Cardiac septum (tissue), 1 donor: Measurements from ENCODE around the gene ECI2. TPM values are rescaled to one million over a fixed set of nuclear protein-coding genes. Genes with fewer than 3 reads are reported as not detected.
A peak's percentile ranks its signal among the peaks of the same experiment; 100 is the strongest.

Source experiments
- DNase-seq: peaks from one replicate; pipeline ENCODE4 v3.0.0-alpha.2; 2020; ENCODE audit warnings: low spot score
- intact Hi-C: fragments of 100-400 bp; cut with DNase I; formaldehyde crosslinking; loops from one replicate; pipeline ENCODE4 v1.14.0; 2022
- total RNA-seq: library from RNA; stranded (reverse); fragmentation: NEBNext Ultra II Directional; extraction: Animal tissue kit (Norgen Biotek cat#: 25700); gene quantifications from one replicate; pipeline ENCODE4 v1.2.1, GENCODE V29; 2021
- donor health status: DM: no; HTN: no; CAD: no.

ECI2 gene
- total RNA-seq, 1 donor from 2014 or later: 123 TPM

DNA sequence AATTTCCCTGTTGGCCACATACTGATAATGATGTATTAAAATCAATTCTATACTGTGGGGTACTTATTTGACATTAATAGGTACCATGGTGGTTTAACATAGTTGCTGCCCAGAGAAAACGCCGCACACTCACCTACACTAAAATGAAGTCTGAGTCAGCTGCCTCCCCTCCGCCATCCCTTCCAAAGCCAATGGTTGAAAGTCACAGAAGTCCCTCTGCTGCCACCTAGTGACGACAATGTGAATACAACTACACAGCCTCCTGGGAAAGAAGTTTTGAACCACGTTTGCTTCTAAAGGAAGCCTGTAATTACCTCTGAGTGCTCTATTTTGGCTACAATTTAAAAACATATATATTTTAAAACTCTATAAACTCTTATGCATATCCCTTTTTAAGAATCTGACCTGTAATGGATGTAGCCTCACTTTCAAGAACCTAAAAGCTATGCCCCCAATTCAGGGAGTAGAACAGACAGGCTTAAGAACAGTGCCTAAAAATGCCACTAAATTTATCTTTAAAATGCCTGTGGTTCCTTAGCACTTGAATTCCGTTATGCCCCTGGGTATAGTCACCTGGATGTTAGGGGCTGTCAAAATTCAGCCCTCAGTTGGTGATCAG, 20.6 kb upstream of the ECI2 start:
- DNase-seq: no peak
- intact Hi-C loops: loop anchor here (5.0 to 10.0 kb wide), 2 partner anchors 99 to 411 kb away; no protein-coding TSS in a partner anchor

DNA sequence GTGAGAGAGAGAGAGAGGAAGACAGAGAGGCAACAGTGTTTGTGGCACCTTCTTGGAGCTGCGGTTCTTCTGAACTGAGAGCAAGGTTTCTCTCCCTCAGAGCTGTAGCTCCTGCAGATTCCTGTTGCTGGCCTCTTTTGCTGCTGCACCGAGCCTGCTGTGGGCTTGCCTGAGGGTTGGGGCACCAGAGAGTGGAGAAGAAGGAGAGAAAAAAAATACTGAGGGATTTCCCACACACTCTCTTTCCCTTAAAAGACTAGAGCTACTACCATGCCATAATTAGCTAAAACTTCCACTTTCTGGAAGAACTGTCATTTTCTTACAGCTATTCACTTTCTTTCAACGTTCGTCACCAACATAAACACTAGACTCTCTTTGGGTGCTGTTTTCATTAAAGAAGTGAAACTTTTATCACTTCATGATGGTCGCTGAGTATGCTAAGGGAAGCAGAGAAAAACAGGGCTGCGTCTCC, 18.2 kb upstream of the ECI2 start:
- intact Hi-C loops: loop anchor here (10.0 kb wide), 1 partner anchor 409 kb away; no protein-coding TSS in a partner anchor
- no peak for DNase-seq

DNA sequence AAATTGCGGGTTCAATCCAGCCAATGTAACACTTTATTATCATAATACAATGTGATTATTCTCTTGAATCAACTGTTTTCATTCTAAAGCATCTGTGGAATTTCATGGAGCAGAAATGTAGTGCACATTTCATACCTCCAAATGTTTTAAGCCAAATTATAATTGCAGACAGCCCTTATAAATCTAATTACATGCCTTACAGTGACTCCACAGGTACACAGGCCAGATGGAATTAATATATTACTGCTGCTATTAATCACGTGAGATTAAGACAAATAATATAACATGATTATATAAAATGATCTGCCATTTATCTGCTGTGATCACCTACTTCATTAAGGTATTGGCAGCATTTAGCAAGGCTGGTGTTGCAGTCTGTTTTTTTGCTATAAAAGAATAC, 9.7 kb upstream of the ECI2 start:
- intact Hi-C loops: no loop called here

GRCh38 chr6:4139272-4139671, 3.9 kb upstream of the ECI2 start:
- intact Hi-C loops: no loop called here
- DNase-seq: no peak

More for the DNA sequence above, 9.7 kb upstream of the ECI2 start:
- no peak for DNase-seq

DNA sequence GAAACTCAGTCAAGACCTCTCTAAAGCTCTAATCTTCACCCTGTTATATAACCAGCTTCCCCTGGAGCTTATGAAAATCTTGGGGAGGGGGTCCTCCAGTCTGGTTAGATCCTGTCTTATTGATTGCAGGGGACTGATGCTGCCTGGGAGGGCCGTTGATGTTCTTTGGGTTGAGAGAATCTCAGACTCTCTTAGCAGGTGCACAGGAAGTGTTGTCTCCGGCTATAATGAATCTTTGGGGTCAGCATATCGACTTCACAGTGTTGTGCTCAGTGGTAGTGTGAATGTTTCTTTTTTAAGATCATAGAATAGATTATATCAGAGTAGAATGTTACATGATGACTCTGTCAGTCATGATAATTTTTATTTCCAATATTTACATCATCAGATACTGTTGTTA, 2.8 kb upstream of the ECI2 start:
- DNase-seq: no peak
- intact Hi-C loops: no loop called here

GRCh38 chr6:4136354-4136831, 1.0 kb upstream of the ECI2 start:
- intact Hi-C loops: no loop called here
- no peak for DNase-seq

DNA sequence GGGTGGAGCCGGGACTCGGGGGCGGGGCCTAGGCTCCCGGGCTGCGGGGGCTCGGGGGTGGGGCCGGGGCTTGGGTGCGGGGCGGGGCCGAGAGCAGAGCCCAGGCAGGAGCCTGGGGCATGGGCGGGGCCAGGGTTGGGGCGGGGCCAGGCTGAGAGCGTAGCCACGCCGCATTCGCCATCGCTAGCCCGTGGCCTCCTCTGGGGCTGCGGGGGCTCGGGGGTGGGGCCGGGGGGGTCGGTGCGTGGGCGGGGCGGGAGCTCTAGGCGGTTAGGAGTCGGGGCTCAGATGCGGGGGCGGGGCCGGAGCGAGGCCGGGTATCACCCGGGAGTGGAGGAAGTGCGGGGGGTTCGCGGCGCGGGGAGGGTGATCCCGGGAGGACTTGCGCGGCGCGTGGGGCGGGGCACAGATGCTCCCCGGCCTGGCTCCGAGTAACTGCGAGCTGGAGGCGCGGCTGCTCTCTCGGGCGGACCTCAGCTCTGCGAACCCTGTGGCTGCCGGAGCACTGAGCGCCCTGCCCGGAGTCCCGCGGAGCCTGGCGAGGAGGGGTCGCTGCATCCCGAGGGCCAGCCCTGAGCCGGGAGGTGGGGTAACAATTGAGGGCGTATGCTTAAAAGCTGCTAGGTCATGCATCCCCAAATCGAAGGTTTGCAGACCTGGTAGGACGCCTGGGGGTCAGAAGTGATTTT, 434 bp upstream of the ECI2 start:
- intact Hi-C loops: no loop called here
- DNase-seq: peak; percentile 97

DNA sequence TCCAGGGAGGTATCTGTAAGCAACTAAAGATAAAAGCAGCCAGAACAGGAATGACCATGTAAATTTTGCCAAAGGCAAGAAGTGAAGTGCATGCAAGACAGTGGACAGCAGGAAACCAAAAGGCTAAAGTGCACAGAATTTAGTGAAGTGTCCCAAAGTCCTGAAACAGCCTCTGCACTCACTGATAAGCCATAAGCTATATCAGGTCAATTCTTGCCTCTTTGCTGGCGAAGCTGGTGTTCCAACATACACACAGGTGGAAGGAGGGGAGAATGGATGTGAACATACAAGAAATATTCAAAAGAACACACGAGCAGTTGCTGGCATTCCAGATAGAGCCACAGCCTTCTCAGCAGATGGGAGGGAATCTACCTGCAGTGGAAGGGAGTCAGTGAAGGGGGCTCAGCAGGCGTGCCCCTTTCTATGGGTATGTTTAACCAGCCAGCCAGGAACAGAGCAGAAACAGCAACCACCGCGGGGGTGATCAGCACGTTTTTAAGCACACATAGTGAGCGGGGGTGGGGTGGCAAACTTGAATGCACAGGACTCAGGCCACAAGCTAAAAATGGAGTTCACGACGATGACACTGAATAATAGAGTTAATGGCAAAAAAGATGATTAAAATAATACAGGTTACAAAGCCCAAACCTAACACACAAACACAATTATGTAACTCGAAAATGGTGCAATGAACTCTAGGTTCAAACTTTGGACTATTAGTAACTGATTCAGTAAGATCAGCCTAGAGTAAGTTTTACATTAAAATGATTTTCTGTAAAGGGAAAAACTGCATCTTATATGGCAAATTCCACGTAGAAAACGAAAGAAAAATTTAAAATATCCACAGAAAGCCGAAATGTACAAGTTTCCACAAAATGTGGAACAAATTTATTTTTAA, 1.2 kb downstream of the ECI2 start:
- intact Hi-C loops: no loop called here
- no peak for DNase-seq

DNA sequence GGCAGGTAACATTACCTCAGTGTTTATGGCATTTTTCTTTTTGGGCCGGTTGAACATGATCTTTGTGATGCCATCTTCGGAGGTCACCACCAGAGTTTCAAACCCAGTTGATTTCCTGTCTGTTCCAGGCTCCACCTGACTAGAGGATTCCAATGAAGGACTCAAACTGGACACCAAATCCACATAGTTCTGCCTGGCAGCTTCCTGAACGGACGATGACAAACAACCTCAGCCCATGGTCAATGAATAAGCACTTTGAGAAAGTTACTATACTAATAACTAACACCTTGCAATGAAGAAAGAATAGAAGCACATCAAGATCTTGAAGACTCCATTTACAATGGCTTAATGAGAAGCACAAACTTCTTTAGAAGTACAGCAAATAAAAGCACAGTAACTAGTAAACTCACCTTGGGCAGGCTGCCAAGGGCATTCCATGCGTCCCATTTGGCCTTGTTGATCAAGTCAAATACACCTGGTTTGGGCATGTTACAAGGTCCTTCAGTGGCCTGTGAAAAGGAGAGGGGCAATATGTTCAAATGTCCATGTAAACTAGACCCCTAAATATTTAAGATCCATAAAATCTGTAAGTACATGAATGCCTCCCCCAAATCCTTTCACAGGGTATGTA, 4.9 kb downstream of the ECI2 start:
- DNase-seq: no peak
- intact Hi-C loops: no loop called here

DNA sequence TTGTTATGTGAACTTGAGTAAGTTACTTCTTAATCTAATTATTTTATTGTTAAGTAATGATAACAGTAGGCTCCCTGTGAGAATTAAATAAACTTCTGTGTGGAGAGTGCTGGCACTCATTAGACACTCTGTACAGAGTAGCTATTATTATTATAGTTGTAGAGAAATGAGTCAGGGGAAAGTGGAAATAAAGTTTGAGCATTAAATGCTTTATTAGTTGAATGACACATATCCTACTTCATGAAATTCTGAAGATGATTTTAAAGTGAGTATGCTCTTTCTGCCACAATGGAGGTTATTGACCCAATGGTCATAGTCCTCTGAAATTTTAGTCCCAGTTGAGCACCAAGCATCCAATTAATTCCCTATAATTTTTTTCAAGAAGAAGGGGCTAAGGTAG, 5.9 kb downstream of the ECI2 start:
- intact Hi-C loops: no loop called here
- DNase-seq: no peak

- no peak for DNase-seq
- intact Hi-C loops: no loop called here
Observed at GRCh38 chr6:4128748-4129147, 6.6 kb downstream of the ECI2 start.

- DNase-seq: no peak
- intact Hi-C loops: no loop called here
Observed at GRCh38 chr6:4128072-4128471, 7.3 kb downstream of the ECI2 start.

- DNase-seq: no peak
- intact Hi-C loops: no loop called here
Observed at GRCh38 chr6:4125933-4126864, 9.2 kb downstream of the ECI2 start.

DNA sequence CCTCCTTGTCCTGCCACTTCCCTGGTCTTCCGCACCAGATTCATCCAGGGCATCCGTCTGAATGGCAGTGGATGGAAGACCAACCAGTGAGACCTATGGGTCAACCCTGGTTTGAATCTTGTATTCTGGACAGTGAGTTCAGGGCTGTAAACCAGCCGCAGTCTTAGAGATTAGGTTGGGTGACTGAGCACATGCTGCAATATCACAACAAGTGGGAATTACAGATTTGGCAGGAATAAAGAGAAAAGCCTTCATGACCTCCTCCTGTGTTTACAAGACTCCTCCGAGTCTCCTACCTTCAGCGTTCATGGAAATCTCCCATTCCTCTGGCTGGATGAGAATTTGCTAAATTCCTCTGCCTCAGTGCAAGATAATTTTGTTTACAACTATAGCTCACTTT, 9.9 kb downstream of the ECI2 start:
- DNase-seq: no peak
- intact Hi-C loops: no loop called here

DNA sequence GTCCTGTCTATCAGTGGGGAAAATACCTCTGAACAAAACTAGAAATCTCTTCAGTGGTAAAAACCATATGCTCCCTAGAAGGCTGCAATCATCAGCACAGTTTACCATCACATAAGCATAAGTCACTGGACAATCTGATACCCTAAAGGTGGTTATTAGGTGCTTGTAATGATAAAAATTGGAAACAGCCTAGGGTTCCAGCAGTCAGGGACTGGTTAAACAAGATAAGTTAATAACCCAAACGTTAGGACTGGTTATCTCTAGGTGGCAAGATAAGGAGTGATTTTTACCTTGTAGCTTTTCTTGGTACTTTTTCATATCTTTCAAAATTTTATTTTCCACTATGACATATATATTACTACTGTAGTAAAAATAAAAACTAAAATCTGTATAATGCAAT, 11.0 kb downstream of the ECI2 start:
- intact Hi-C loops: no loop called here
- no peak for DNase-seq

DNA sequence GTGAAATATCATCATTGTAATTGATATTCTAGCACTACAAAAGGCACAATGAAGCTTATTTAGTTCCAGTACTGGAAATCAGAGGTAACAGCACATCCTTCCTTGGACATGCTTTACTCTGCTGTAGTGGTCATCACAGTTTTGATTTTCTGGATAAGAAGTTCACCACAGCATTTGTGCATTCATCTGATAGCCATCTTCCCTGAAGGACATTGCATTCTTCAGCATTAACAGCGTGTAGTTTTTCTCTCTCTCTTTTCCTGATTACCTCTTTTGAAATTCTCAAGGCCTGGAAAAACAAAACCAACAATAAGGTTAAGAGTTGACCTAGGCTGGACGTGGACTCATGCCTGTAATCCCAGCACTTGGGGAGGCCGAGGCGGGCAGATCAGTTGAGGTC, 19.6 kb downstream of the ECI2 start:
- DNase-seq: no peak
- intact Hi-C loops: no loop called here

DNA sequence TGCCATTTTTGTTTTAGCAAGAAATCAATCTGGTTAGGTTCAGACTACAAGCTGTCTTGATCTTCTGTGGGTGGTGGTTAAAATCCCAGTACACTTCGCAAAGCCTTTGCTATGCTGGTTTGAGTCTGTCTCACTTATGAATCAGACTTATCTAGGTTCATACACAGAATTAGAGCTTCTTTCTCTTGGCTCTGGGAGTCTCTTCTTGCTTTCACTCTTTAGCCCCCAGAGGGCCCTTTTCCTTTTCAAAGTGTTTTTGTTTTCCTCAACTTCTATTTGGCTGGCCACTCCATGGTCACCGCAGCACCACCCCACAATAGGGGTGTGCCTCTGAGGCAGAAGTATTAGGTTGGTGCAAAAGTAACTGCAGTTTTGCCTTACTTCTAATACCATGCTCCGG, 21.3 kb downstream of the ECI2 start:
- no peak for DNase-seq
- intact Hi-C loops: no loop called here

- intact Hi-C loops: no loop called here
Observed at GRCh38 chr6:4113649-4114048, 21.7 kb downstream of the ECI2 start.

GRCh38 chr6:4112366-4112765, 23.0 kb downstream of the ECI2 start:
- no peak for DNase-seq
- intact Hi-C loops: no loop called here

More at GRCh38 chr6:4113649-4114048, 21.7 kb downstream of the ECI2 start:
- DNase-seq: no peak
